ENCODE measurements around the gene MAPKAPK3.

The MAPKAPK3 gene

GRCh38 chr3:50635066-50635465 is 18.1 kb downstream of the MAPKAPK3 start:
- TF ChIP-seq, protein P1, sequence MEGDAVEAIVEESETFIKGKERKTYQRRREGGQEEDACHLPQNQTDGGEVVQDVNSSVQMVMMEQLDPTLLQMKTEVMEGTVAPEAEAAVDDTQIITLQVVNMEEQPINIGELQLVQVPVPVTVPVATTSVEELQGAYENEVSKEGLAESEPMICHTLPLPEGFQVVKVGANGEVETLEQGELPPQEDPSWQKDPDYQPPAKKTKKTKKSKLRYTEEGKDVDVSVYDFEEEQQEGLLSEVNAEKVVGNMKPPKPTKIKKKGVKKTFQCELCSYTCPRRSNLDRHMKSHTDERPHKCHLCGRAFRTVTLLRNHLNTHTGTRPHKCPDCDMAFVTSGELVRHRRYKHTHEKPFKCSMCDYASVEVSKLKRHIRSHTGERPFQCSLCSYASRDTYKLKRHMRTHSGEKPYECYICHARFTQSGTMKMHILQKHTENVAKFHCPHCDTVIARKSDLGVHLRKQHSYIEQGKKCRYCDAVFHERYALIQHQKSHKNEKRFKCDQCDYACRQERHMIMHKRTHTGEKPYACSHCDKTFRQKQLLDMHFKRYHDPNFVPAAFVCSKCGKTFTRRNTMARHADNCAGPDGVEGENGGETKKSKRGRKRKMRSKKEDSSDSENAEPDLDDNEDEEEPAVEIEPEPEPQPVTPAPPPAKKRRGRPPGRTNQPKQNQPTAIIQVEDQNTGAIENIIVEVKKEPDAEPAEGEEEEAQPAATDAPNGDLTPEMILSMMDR (IDR thresholded peaks at IDR 0.05; ENCODE audit: extremely low read depth, missing control alignments), result no peak
- no peak for DNase-seq (ENCODE audit: low spot score)

DNA sequence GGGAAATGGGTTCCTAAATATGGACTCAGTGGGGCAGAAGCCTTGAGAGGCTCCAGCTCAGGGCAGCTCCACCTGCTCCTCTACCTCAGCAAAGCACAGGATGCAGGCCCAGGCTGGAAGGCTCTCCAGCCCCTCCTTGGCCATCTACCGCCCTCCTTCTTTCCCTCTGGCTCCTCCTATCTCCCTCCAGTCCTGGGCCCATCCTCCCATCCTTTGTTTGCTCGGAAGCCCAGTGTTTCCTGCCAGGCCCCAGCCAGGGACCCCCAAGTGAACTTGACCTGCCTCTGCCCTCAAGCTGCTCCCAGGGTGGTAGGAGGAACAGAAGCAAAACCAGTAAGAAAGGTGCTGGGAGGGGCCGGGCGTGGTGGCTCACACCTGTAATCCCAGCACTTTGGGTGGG is 20.1 kb downstream of the MAPKAPK3 start:
- no peak for DNase-seq (ENCODE audit: low spot score)

DNA sequence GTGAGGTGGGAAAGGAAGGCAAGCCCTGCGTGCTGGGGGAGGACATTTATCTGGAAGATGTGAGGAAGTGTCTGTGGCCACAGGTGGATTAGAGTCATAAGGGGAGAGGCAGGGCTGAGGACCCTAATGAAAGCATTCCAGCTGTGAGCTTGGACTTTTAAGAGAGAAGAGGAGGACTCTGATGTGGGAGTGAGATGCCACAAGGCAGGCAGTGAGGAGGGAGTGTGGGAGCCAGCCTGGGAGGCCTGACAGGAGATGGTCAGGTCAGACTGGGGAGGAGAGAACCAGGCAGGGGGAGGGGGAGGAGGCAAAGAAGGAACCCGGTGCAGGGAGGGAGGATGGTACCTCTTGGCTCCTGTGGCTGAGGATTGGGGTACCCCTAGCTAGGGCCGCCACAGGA is 21.0 kb downstream of the MAPKAPK3 start:
- no peak for DNase-seq (ENCODE audit: low spot score)
- TF ChIP-seq, protein P1 (IDR thresholded peaks at IDR 0.05; ENCODE audit: extremely low read depth, missing control alignments), result no peak

More for the DNA sequence above, 20.1 kb downstream of the MAPKAPK3 start:
- TF ChIP-seq, protein P1 (IDR thresholded peaks at IDR 0.05; ENCODE audit: extremely low read depth, missing control alignments), result no peak

- TF ChIP-seq, protein P1 (IDR thresholded peaks at IDR 0.05; ENCODE audit: extremely low read depth, missing control alignments), result no peak
- no peak for DNase-seq (ENCODE audit: low spot score)
These were observed 22.1 kb downstream of the MAPKAPK3 start for GRCh38 chr3:50639055-50639494.

DNA sequence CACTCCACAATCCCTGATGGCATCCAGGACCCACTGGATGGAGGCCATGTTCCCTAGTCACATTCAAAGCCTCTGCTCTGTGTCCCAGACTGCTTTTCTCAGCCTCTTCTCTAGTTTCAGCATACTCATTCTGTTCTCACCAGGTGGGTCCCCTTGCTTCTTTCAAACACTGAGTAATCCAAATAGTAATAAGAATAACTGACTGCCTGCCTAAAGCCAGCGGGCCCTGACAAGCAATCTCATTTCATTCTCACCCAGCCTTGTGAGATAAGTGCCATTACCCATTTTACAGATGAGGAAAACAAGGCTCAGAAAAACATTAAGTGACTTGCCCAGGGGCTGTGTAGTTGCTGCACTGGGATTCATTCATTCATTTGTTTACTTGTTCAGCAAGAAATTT is 25.4 kb downstream of the MAPKAPK3 start:
- TF ChIP-seq, protein P1 (IDR thresholded peaks at IDR 0.05; ENCODE audit: extremely low read depth, missing control alignments), result no peak
- no peak for DNase-seq (ENCODE audit: low spot score)

- TF ChIP-seq, protein P1 (IDR thresholded peaks at IDR 0.05; ENCODE audit: extremely low read depth, missing control alignments), result no peak
- no peak for DNase-seq (ENCODE audit: low spot score)
These were observed 27.6 kb downstream of the MAPKAPK3 start for GRCh38 chr3:50644561-50644960.

DNA sequence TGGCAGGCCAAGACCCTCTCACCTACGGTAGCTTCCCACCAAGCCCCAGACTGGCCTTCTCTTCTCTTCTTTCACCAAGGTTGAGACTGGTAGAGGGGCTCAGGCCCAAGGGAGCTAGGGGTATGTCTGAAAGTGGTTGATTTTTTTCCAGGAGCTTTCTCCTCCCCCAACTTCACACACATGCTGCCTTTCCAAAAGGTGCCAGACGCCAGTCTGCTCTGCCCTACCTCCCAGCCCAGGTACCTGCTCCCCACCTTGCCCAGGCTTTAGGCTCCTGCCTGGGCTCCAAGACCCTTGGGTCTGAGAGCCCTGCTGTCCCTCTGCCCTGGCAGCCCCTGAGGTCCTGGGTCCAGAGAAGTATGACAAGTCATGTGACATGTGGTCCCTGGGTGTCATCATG is 28.4 kb downstream of the MAPKAPK3 start:
- DNase-seq (ENCODE audit: low spot score), result no peak
- TF ChIP-seq, protein P1 (IDR thresholded peaks at IDR 0.05; ENCODE audit: extremely low read depth, missing control alignments), result no peak
